OCI-LY3 (cell line): ENCODE data around the gene FERD3L.

Source experiments
- H2AFZ ChIP-seq: fragments of 200-600, 300-600 bp; shearing (Covaris generic); 2 replicates; pipeline ENCODE4 v1.6.0; 2014; ENCODE audit warnings: antibody characterized with exemption, low read depth, low read length
- H3K27ac ChIP-seq: fragments of 200-600, 300-600 bp; sonication (generic); 2 replicates; pipeline ENCODE4 v1.5.1; 2014; ENCODE audit warnings: mild to moderate bottlenecking, low read length, moderate library complexity, mixed read lengths
- H3K27me3 ChIP-seq: fragments of 200-600, 300-600 bp; sonication (generic); 2 replicates; pipeline ENCODE4 v1.6.1; 2014; ENCODE audit warnings: low read depth, low read length, mixed read lengths
- H3K36me3 ChIP-seq: fragments of 200-600, 300-600 bp; sonication (generic); replicated peaks from 2 replicates; pipeline ENCODE3; 2014; ENCODE audit warnings: low read depth, low read length, mixed read lengths
- H3K4me1 ChIP-seq: fragments of 300-600, 200-600 bp; sonication (generic); 2 replicates; pipeline ENCODE4 v1.6.1; 2014; ENCODE audit warnings: low read length, mixed read lengths
- H3K4me2 ChIP-seq: fragments of 200-600, 300-600 bp; sonication (generic); 2 replicates; pipeline ENCODE4 v1.6.1; 2014; ENCODE audit warnings: low read length, mixed read lengths
- H3K4me3 ChIP-seq: fragments of 300-600, 200-600 bp; sonication (generic); 2 replicates; pipeline ENCODE4 v1.5.1; 2014; ENCODE audit warnings: antibody characterized with exemption, mild to moderate bottlenecking, low read length, moderate library complexity
- H3K79me2 ChIP-seq: fragments of 300-600, 200-600 bp; shearing (Covaris generic); 2 replicates; pipeline ENCODE4 v1.6.1; 2014; ENCODE audit warnings: mild to moderate bottlenecking, low read length, mixed read lengths
- H3K9ac ChIP-seq: fragments of 300-600, 200-600 bp; shearing (Covaris generic); 2 replicates; pipeline ENCODE4 v1.6.0; 2014; ENCODE audit warnings: mild to moderate bottlenecking, low read length, moderate library complexity
- H3K9me3 ChIP-seq: fragments of 200-600, 300-600 bp; shearing (Covaris generic); 2 replicates; pipeline ENCODE4 v1.6.1; 2014; ENCODE audit warnings: low read length, mixed read lengths; ENCODE audit not compliant: insufficient read depth
- H4K20me1 ChIP-seq: fragments of 200-600, 300-600 bp; sonication (generic); 2 replicates; pipeline ENCODE4 v1.6.1; 2016; ENCODE audit warnings: low read length, mixed read lengths; ENCODE audit not compliant: insufficient read depth
- EZH2phosphoT487 ChIP-seq: fragments of 200-600 bp; shearing (Covaris generic); IDR thresholded peaks from 2 replicates; pipeline ENCODE4 v1.6.1; 2018; ENCODE audit warnings: antibody characterized with exemption, mixed run types, low read depth
- TF ChIP-seq, protein P1 (sequence below): fragments of 200-600, 300-600 bp; sonication (generic); IDR thresholded peaks from 2 replicates; pipeline ENCODE4 v1.5.1; 2014; ENCODE audit warnings: antibody characterized with exemption, low read length, low read depth

FERD3L gene

DNA sequence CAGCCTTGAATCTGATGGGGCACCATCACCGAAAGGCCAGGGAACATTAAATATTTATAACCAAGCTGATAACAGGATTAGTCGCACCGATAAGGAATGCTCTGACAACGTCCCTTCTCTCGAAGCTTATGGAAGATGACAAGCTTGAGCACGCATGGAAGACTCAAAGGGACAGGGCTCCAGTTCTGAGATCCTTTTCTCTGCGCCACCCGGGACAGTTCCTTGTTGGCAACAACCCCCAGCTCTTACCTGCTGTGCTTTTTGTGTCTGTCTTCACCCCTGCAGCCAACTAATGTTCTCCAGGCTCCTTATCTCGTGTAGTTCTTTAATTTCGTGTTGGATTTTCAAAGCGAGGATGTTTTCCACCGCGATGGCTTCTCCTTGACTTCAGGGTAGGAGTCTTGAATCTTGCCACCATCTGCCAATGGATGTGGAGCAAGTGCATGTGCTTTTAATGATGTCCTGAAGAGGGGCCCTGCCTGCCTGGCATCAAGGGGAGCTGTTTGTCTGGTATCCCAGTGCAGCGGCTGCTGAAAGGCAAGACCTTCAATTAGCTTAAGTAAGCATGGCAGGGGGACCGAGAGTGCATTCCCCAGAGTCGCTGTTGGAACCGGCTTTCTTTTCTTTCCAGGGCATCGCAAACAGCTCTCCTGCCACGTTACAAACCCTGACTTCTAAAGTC, 354 bp upstream of the FERD3L start:
- no peak overlapping the region for H3K4me3 ChIP-seq
- no peaks in the 10 kb centered on the region for H3K4me1 ChIP-seq
- H4K20me1 ChIP-seq: no peaks in the 10 kb centered on the region
- TF ChIP-seq, protein P1, sequence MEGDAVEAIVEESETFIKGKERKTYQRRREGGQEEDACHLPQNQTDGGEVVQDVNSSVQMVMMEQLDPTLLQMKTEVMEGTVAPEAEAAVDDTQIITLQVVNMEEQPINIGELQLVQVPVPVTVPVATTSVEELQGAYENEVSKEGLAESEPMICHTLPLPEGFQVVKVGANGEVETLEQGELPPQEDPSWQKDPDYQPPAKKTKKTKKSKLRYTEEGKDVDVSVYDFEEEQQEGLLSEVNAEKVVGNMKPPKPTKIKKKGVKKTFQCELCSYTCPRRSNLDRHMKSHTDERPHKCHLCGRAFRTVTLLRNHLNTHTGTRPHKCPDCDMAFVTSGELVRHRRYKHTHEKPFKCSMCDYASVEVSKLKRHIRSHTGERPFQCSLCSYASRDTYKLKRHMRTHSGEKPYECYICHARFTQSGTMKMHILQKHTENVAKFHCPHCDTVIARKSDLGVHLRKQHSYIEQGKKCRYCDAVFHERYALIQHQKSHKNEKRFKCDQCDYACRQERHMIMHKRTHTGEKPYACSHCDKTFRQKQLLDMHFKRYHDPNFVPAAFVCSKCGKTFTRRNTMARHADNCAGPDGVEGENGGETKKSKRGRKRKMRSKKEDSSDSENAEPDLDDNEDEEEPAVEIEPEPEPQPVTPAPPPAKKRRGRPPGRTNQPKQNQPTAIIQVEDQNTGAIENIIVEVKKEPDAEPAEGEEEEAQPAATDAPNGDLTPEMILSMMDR: no peak
- TF ChIP-seq EZH2phosphoT487: no peak
- H2AFZ ChIP-seq: no peak overlapping the region
- no peak overlapping the region for H3K4me2 ChIP-seq
- no peaks in the 10 kb centered on the region for H3K79me2 ChIP-seq
- no peaks in the 10 kb centered on the region for H3K9me3 ChIP-seq
- H3K27me3 ChIP-seq: no peaks in the 10 kb centered on the region
- no peak overlapping the region for H3K27ac ChIP-seq
- H3K9ac ChIP-seq: no peak overlapping the region
- no peaks in the 10 kb centered on the region for H3K36me3 ChIP-seq

GRCh38 chr7:19143881-19144574, 1.2 kb downstream of the FERD3L start:
- Histone ChIP-seq H3K9me3 (no peaks in the 10 kb centered on the region), H3K36me3 (no peaks in the 10 kb centered on the region), H2AFZ (no peak overlapping the region), H3K4me1 (no peaks in the 10 kb centered on the region), H3K4me3 (no peak overlapping the region), H4K20me1 (no peaks in the 10 kb centered on the region), H3K27ac (no peak overlapping the region), H3K9ac (no peak overlapping the region), H3K27me3 (no peaks in the 10 kb centered on the region), H3K4me2 (no peak overlapping the region), H3K79me2 (no peaks in the 10 kb centered on the region)
- TF ChIP-seq, protein P1: no peak
- no peak for TF ChIP-seq EZH2phosphoT487

- H3K4me2 ChIP-seq: no peak overlapping the region
- no peaks in the 10 kb centered on the region for H3K27me3 ChIP-seq
- H3K9me3 ChIP-seq: no peaks in the 10 kb centered on the region
- no peaks in the 10 kb centered on the region for H3K79me2 ChIP-seq
- TF ChIP-seq, protein P1: no peak
- TF ChIP-seq EZH2phosphoT487: no peak
- no peaks in the 10 kb centered on the region for H3K36me3 ChIP-seq
- no peak overlapping the region for H2AFZ ChIP-seq
- H3K4me3 ChIP-seq: no peak overlapping the region
- no peaks in the 10 kb centered on the region for H3K4me1 ChIP-seq
- H4K20me1 ChIP-seq: no peaks in the 10 kb centered on the region
- no peak overlapping the region for H3K27ac ChIP-seq
- H3K9ac ChIP-seq: no peak overlapping the region
Observed at GRCh38 chr7:19139706-19140327, 5.4 kb downstream of the FERD3L start.

DNA sequence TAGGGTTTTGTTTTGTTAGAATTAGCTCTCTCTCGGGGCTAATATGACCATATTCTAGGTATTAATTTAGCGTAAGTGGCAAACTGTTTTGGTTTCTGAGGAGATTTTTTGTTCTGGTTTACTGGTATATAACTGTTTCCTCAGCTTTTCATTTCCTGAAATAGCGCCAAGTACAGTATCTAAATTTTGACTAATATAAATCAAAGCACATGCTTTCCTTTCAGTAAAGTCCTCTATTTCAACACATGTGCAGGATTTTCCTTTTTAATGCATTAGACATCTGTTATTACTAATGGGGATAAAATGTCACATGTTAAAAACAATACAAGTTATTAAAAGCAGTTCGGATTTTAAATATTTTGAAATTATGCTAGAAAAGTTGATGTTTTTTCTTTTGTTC, 11.3 kb downstream of the FERD3L start:
- H4K20me1 ChIP-seq: no peaks in the 10 kb centered on the region
- H3K9me3 ChIP-seq: no peaks in the 10 kb centered on the region
- H3K4me1 ChIP-seq: no peaks in the 10 kb centered on the region
- no peaks in the 10 kb centered on the region for H3K79me2 ChIP-seq
- H3K27me3 ChIP-seq: no peaks in the 10 kb centered on the region
- H2AFZ ChIP-seq: no peak overlapping the region
- H3K9ac ChIP-seq: no peak overlapping the region
- no peak overlapping the region for H3K4me3 ChIP-seq
- no peaks in the 10 kb centered on the region for H3K36me3 ChIP-seq
- no peak overlapping the region for H3K4me2 ChIP-seq
- TF ChIP-seq, protein P1: no peak
- TF ChIP-seq EZH2phosphoT487: no peak
- H3K27ac ChIP-seq: no peak overlapping the region
